IMR-90 (cell line): ENCODE measurements around the gene ARHGEF38. TPM values are rescaled to one million over a fixed set of nuclear protein-coding genes. Genes with fewer than 3 reads are reported as not detected.

Source experiments
- ATAC-seq: fragments of 200-7000 bp; cut with Tn5 transposase; 2 replicates; pipeline ENCODE4 v1.9.1; 2020; ENCODE audit warnings: low read depth, mild to moderate bottlenecking, moderate library complexity
- BruUV-seq: library from RNA; stranded (reverse); fragments of 400-500 nt; replicated peaks from 2 replicates; lab custom pipeline; 2021; lab: Mats Ljungman, UMichigan
- CTCF ChIA-PET: fragments of 300-600 bp; formaldehyde crosslinking; extraction: SDS; loops from one replicate; lab custom pipeline; 2021; ENCODE audit warnings: antibody characterized with exemption; lab: Yijun Ruan, JAX
- POLR2A ChIA-PET: fragments of 300-600 bp; sonication (Branson Sonifier 250); formaldehyde crosslinking; loops from one replicate; lab custom pipeline; 2022; ENCODE audit warnings: antibody characterized with exemption; ENCODE audit not compliant: unreplicated experiment; lab: Charles Lee
- DNase-seq: peaks from one replicate; pipeline ENCODE4 v3.0.0; 2013
- H2AFZ ChIP-seq: replicated peaks from 2 replicates; pipeline ENCODE3; 2013; ENCODE audit warnings: low read length, mild to moderate bottlenecking; ENCODE audit not compliant: poor library complexity
- H2AK5ac ChIP-seq: 2 replicates; pipeline ENCODE4 v1.6.1; 2013; ENCODE audit warnings: low read depth, low read length, inconsistent platforms
- H2AK9ac ChIP-seq: replicated peaks from 2 replicates; pipeline ENCODE3; 2013; ENCODE audit warnings: mild to moderate bottlenecking, low read depth, low read length, moderate library complexity; ENCODE audit not compliant: poor library complexity
- H2BK120ac ChIP-seq: 2 replicates; pipeline ENCODE4 v1.6.1; 2013; ENCODE audit warnings: low read depth, low read length, inconsistent platforms
- H2BK15ac ChIP-seq: 3 replicates; pipeline ENCODE4 v1.6.1; 2013; ENCODE audit warnings: low read depth, low read length, inconsistent platforms
- H2BK20ac ChIP-seq: 2 replicates; pipeline ENCODE4 v1.6.1; 2013; ENCODE audit warnings: low read depth, mild to moderate bottlenecking, inconsistent platforms, low read length, moderate library complexity
- H2BK5ac ChIP-seq: 2 replicates; pipeline ENCODE4 v1.6.1; 2013; ENCODE audit warnings: mild to moderate bottlenecking, low read depth, low read length, inconsistent platforms; ENCODE audit not compliant: poor library complexity, severe bottlenecking
- H3K14ac ChIP-seq: replicated peaks from 2 replicates; pipeline ENCODE4 v1.6.1; 2013; ENCODE audit warnings: low read depth, low read length, inconsistent platforms
- H3K18ac ChIP-seq: 2 replicates; pipeline ENCODE4 v1.6.1; 2013; ENCODE audit warnings: low read depth, low read length, control low read depth
- H3K23ac ChIP-seq: 2 replicates; pipeline ENCODE4 v1.6.1; 2013; ENCODE audit warnings: low read depth, low read length, inconsistent platforms
- H3K27ac ChIP-seq: 2 replicates; pipeline ENCODE4 v1.5.1; 2013; ENCODE audit warnings: mild to moderate bottlenecking, control low read depth, low read length; ENCODE audit not compliant: insufficient read depth
- H3K27me3 ChIP-seq: 2 replicates; pipeline ENCODE4 v1.6.1; 2013; ENCODE audit warnings: low read length; ENCODE audit not compliant: control insufficient read depth, insufficient read depth
- H3K36me3 ChIP-seq: 2 replicates; pipeline ENCODE4 v1.6.1; 2013; ENCODE audit warnings: low read length, mixed read lengths; ENCODE audit not compliant: control insufficient read depth, insufficient read depth
- H3K4ac ChIP-seq: 2 replicates; pipeline ENCODE4 v1.6.1; 2013; ENCODE audit warnings: low read depth, low read length, inconsistent platforms
- H3K4me1 ChIP-seq: 2 replicates; pipeline ENCODE4 v1.6.1; 2013; ENCODE audit warnings: low read length, mixed read lengths; ENCODE audit not compliant: control insufficient read depth, insufficient read depth
- H3K4me2 ChIP-seq: 2 replicates; pipeline ENCODE4 v1.6.1; 2013; ENCODE audit warnings: low read depth, mild to moderate bottlenecking, control low read depth, low read length, moderate library complexity
- H3K4me3 ChIP-seq: 2 replicates; pipeline ENCODE4 v1.5.1; 2013; ENCODE audit warnings: low read depth, mild to moderate bottlenecking, control low read depth, low read length, moderate library complexity; ENCODE audit not compliant: insufficient read depth
- H3K56ac ChIP-seq: 2 replicates; pipeline ENCODE4 v1.6.1; 2013; ENCODE audit warnings: low read length, inconsistent platforms; ENCODE audit not compliant: insufficient read depth; ENCODE audit errors: extremely low read depth
- H3K79me1 ChIP-seq, 2 experiments: 2 replicates each; pipeline ENCODE4 v1.6.1; 2013; ENCODE audit warnings: low read length in 2 of 2, inconsistent platforms in 1 of 2, low read depth in 1 of 2
- H3K9ac ChIP-seq: 2 replicates; pipeline ENCODE4 v1.6.1; 2013; ENCODE audit warnings: low read depth, low read length, control low read depth
- H3K9me1 ChIP-seq: 2 replicates; pipeline ENCODE4 v1.6.1; 2013; ENCODE audit warnings: low read length, inconsistent platforms; ENCODE audit not compliant: insufficient read depth
- H3K9me3 ChIP-seq: 2 replicates; pipeline ENCODE4 v1.6.1; 2013; ENCODE audit warnings: low read length; ENCODE audit not compliant: control insufficient read depth, insufficient read depth
- H4K20me1 ChIP-seq: 2 replicates; pipeline ENCODE4 v1.6.1; 2013; ENCODE audit warnings: low read length, inconsistent platforms; ENCODE audit not compliant: insufficient read depth
- H4K5ac ChIP-seq: 2 replicates; pipeline ENCODE4 v1.6.1; 2013; ENCODE audit warnings: mild to moderate bottlenecking, low read depth, low read length, control low read depth
- H4K8ac ChIP-seq, 2 experiments: 2 replicates each; pipeline ENCODE4 v1.6.1; 2013; ENCODE audit warnings: low read depth in 2 of 2, low read length in 2 of 2, control low read depth in 1 of 2, inconsistent platforms in 1 of 2
- H4K91ac ChIP-seq: 2 replicates; pipeline ENCODE4 v1.6.1; 2013; ENCODE audit warnings: low read depth, low read length, inconsistent platforms; ENCODE audit not compliant: insufficient read depth
- BHLHE40 ChIP-seq: fragments of 150-350 bp; IDR thresholded peaks from 2 replicates; pipeline ENCODE4 v1.6.1; 2016; ENCODE audit warnings: mild to moderate bottlenecking, low read depth, low read length
- CEBPB ChIP-seq: IDR thresholded peaks from 2 replicates; pipeline ENCODE4 v1.6.1; 2012; ENCODE audit warnings: low read depth, low read length, improper control_type of control experiment
- CTCF ChIP-seq: conservative IDR thresholded peaks from 2 replicates; pipeline ENCODE4 v1.5.1; 2012; ENCODE audit warnings: mild to moderate bottlenecking, low read depth, low read length, improper control_type of control experiment
- ELK1 ChIP-seq: fragments of 150-350 bp; IDR thresholded peaks from 2 replicates; pipeline ENCODE4 v1.6.1; 2016; ENCODE audit warnings: low read depth, mild to moderate bottlenecking, low read length, moderate library complexity, borderline replicate concordance
- MAFK ChIP-seq: IDR thresholded peaks from 2 replicates; pipeline ENCODE4 v1.6.1; 2012; ENCODE audit warnings: low read depth, low read length, improper control_type of control experiment
- MXI1 ChIP-seq: IDR thresholded peaks from 2 replicates; pipeline ENCODE4 v1.6.1; 2012; ENCODE audit warnings: low read depth, mild to moderate bottlenecking, low read length, moderate library complexity, borderline replicate concordance
- NFE2L2 ChIP-seq: fragments of 150-350 bp; IDR thresholded peaks from 2 replicates; pipeline ENCODE4 v1.6.1; 2016; ENCODE audit warnings: low read depth, mild to moderate bottlenecking, low read length
- POLR2A ChIP-seq: IDR thresholded peaks from 2 replicates; pipeline ENCODE4 v1.6.1; 2012; ENCODE audit warnings: mild to moderate bottlenecking, low read depth, low read length
- RAD21 ChIP-seq: IDR thresholded peaks from 2 replicates; pipeline ENCODE4 v1.6.1; 2012; ENCODE audit warnings: low read length, improper control_type of control experiment
- RCOR1 ChIP-seq: IDR thresholded peaks from 2 replicates; pipeline ENCODE4 v1.6.1; 2012; ENCODE audit warnings: mild to moderate bottlenecking, low read length, improper control_type of control experiment; ENCODE audit not compliant: insufficient replicate concordance
- SMC3 ChIP-seq: fragments of 150-350 bp; IDR thresholded peaks from 2 replicates; pipeline ENCODE4 v1.6.1; 2016; ENCODE audit warnings: low read depth, mild to moderate bottlenecking, antibody characterized with exemption, low read length, moderate library complexity
- USF2 ChIP-seq: fragments of 150-350 bp; IDR thresholded peaks from 2 replicates; pipeline ENCODE4 v1.6.1; 2017; ENCODE audit warnings: mild to moderate bottlenecking, antibody characterized with exemption, low read length, low read depth
- WGBS, 2 experiments: methylation state at CpG; one replicate each; pipeline versions ENCODE4 v1.1.5 to v1.1.7; 2013; ENCODE audit warnings: missing lambda C conversion rate in 2 of 2; ENCODE audit not compliant: insufficient read length in 1 of 2; ENCODE audit errors: extremely low coverage in 2 of 2; 5-methylcytosine and 5-hydroxymethylcytosine counted together
- dilution Hi-C: fragments of 300-500 bp; cut with HindIII; formaldehyde crosslinking; loops from one replicate; pipeline ENCODE4 v1.14.3; 2018; ENCODE audit warnings: low sequenced_read_pairs; ENCODE audit not compliant: unreplicated experiment
- in situ Hi-C: fragments of 300-500 bp; cut with MboI; formaldehyde crosslinking; loops from 3 replicates; pipeline ENCODE4 v1.14.3; 2019; ENCODE audit warnings: low sequenced_read_pairs, inconsistent platforms, mixed read lengths
- intact Hi-C: fragments of 100-400 bp; cut with micrococcal nuclease; formaldehyde crosslinking; loops from 2 replicates; pipeline ENCODE4 v1.10.0; 2022
- polyA plus RNA-seq, 3 experiments: library from polyadenylated mRNA; depleted of rRNA; stranded (reverse); fragments of >200 nt; gene quantifications; 2 replicates each; pipeline ENCODE4 v1.2.3, GENCODE V29; 2012; ENCODE audit warnings: low replicate concordance in 1 of 3
- total RNA-seq: library from RNA; depleted of rRNA; stranded (reverse); fragments of >200 nt; gene quantifications from 2 replicates; pipeline ENCODE4 v1.2.3, GENCODE V29; 2012

The ARHGEF38 gene
- total and polyA plus RNA-seq, 2 of the 4 experiments (the other 2 are of a cell fraction): not detected

- DNase-seq (no peak), ATAC-seq (no peak)
- no peak overlapping the region for H2BK5ac ChIP-seq
- no peaks in the 10 kb centered on the region for H3K4me1 ChIP-seq
- no peak overlapping the region for H2AK5ac ChIP-seq
- no peaks in the 10 kb centered on the region for H3K9me3 ChIP-seq
- H3K27ac ChIP-seq: no peak overlapping the region
- H3K18ac ChIP-seq: no peak overlapping the region
- no peak overlapping the region for H3K9ac ChIP-seq
- peak overlapping the region; percentile 76; the same call in 1 of the 2 replicates for H2BK20ac ChIP-seq
- no peak overlapping the region for H3K56ac ChIP-seq
- no CpG with 5 or more reads among the region's 1 CpG for WGBS, 2 experiments
- peaks cover 3% of the 10 kb centered on the region; the same call in 1 of the 2 replicates for H3K36me3 ChIP-seq
- no TSS peak for BruUV-seq
- no peak overlapping the region for H4K5ac ChIP-seq
- TF ChIP-seq RAD21 (no peak), CEBPB (no peak), NFE2L2 (no peak), ELK1 (no peak), CTCF (no peak), POLR2A (no peak), RCOR1 (no peak), USF2 (no peak), MAFK (no peak), MXI1 (no peak), SMC3 (no peak), BHLHE40 (no peak)
- H4K91ac ChIP-seq: no peak overlapping the region
- H2AFZ ChIP-seq: no peak overlapping the region
- H2BK15ac ChIP-seq: no peak overlapping the region
- CTCF ChIA-PET: interaction anchor here (0.7 kb wide), 2 partner anchors 12 to 224 kb away, joined by 3 read pairs; no protein-coding TSS in a partner anchor
- H4K20me1 ChIP-seq: no peaks in the 10 kb centered on the region
- no peak overlapping the region for H3K4me3 ChIP-seq
- no peak overlapping the region for H3K4ac ChIP-seq
- no peak overlapping the region for H2AK9ac ChIP-seq
- peak overlapping the region; percentile 56; the same call in 1 of the 2 replicates for H2BK120ac ChIP-seq
- in situ Hi-C loops: no loop called here
- dilution Hi-C loops: no loop called here
- no peak overlapping the region for H3K14ac ChIP-seq
- no peaks in the 10 kb centered on the region for H3K9me1 ChIP-seq
- POLR2A ChIA-PET: no interaction called here
- H4K8ac ChIP-seq: peak overlapping the region in 1 of 2 experiments; percentile 22; a peak in 1 of 4 replicates
- H3K27me3 ChIP-seq: no peaks in the 10 kb centered on the region
- intact Hi-C loops: loop anchor here (5.0 kb wide), 1 partner anchor 193 kb away; no protein-coding TSS in a partner anchor
- no peak overlapping the region for H3K4me2 ChIP-seq
- peaks cover 5 to 15% of the 10 kb centered on the region in 2 experiments; a peak in 2 of 4 replicates for H3K79me1 ChIP-seq
- no peak overlapping the region for H3K23ac ChIP-seq
Measured at GRCh38 chr4:105714932-105715331, 162.5 kb downstream of the ARHGEF38 start.
